Stimulated activated CD8-positive, alpha-beta memory T cell treated with anti-CD3 and anti-CD28 coated beads, Interleukin-4, amount 100 ng/mL, for 1 hour (primary cell): Measurements from ENCODE around the gene TTC28.
"Not testable (repeated sequence)": the region's sequence is repeated elsewhere in the genome, so short reads cannot be mapped to it uniquely, and the experiment has no call there.

Source experiments
- DNase-seq, 2 donors: peaks; one replicate each; pipeline ENCODE4 v3.0.0-alpha.2; 2020; ENCODE audit warnings: low read depth in 2 of 2, low spot score in 1 of 2

The TTC28 gene

GRCh38 chr22:28198692-28199091, 480.9 kb downstream of the TTC28 start:
- no peak for DNase-seq

DNA sequence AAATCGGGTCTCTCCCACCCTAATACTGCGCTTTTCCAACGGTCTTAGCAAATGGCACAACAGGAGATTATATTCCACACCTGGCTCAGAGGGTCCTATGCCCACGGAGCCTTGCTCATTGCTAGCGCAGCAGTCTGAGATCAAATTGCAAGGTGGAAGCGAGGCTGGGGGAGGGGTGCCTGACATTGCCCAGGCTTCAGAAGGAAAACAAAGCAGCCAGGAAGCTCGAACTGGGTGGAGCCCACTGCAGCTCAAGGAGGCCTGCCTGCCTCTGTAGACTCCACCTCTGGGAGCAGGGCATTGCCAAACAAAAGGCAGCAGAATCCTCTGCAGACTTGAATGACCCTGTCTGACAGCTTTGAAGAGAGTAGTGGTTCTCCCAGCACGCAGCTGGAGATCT, 488.1 kb downstream of the TTC28 start:
- DNase-seq: not testable (repeated sequence)

- no peak for DNase-seq
Observed at GRCh38 chr22:28188178-28188879, 491.3 kb downstream of the TTC28 start.

DNA sequence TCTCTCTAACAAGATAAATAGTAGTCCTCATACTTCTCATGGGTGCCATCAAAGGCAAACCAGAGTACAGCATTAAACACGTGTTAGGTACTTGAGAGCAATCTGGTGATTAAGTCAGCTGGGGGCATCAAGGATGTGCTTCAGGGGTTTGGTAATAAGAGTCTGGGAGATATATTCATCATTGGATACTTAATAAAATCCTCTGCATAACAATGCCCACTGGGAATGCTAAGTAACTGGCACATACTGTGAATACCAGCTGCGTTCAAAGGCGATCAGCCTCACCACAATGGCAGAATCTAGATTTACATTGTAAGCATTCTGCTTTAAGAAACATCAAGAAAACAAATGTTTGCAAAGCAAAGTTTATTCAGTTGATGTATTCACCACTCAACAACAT, 492.0 kb downstream of the TTC28 start:
- DNase-seq: no peak

- DNase-seq: no peak
Observed at GRCh38 chr22:28186641-28187040, 493.0 kb downstream of the TTC28 start.

DNA sequence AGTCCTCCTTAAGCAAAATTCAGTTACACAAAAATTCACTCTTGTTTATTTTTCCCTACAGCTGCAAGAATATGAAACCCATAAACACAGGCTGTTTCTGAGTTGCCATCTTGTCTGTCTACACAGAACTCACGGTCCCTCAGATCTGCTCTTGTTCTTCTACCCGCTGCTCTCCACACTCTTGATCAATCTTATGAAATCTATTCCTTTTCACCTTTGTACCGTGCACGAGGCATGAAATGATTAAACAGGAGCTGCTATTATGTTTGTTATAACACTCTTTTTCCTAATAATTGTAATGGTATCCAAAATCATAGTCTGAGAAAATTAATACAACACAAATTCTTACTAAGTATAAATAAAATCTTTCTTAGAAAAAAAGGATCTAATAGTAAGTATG, 494.5 kb downstream of the TTC28 start:
- DNase-seq: no peak

DNA sequence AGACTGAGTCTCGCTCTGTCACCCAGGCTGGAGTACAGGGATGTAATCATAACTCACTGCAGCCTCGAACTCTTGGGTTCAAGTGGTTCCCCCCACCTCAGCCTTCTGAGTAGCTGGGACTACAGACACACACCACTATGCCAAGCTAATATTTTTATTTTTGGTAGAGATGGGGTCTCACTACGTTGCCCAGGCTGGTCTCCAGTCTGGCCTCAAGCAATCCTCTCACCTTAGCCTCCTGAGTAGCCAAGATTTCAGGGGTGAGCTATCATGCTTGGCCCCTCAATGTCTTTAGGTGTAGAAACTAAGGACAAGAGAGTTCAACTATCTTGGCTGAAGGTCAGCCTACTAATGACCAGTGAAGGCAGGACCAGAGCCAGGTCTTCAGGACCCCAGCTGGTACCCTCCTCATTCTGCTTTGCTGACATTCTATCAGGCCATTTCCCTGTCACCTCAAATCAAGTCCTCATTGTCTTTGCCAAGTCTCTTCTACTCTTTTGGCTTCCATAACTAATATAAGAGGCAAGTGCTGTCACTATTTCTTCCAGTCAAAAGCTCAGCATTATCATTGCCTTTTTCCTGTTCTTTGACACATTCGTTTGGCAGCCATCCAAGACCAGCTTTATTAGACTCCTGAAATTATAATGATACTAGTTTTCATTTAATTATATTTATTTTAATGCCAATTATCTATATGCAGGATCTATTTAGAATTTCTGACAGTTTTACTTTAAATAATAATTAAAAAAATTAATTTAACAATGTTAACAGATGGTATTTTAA, 496.4 kb downstream of the TTC28 start:
- DNase-seq: no peak

- no peak for DNase-seq
Observed at GRCh38 chr22:28180804-28181731, 498.6 kb downstream of the TTC28 start.

GRCh38 chr22:28179392-28179791, 500.2 kb downstream of the TTC28 start:
- no peak for DNase-seq

DNA sequence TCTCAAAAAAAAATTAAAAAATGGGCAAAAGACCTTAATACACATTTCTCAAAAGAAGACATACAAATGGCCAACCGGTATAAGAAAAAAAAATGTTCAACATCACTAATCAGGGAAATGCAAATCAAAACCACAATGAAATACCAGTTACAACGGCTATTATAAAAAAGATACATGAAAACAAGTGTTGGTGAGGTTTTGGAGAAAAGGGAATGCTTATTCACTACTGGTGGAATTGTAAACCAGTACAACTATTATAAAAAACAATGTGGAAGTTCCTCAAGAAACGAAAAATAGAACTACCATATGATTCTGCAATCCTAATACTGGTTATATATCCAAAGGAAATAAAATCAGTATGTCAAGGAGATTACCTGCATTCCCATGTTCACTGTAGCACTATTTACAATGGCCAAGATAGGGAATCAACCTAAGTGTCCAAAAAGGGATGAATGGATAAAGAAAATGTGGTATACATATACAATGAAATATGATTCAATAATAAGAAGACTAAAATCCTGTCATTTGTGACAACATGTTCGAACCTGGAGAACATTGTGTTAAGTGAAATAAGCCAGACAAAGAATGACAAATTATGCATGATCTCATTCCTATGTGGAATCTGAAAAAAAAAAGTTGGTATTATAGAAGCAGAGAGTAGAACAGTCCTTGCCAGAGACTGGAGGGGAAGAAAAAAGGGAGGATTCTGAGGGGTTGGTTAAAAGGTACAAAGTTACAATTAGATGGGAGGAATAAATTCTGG, 503.7 kb downstream of the TTC28 start:
- DNase-seq: no peak

DNA sequence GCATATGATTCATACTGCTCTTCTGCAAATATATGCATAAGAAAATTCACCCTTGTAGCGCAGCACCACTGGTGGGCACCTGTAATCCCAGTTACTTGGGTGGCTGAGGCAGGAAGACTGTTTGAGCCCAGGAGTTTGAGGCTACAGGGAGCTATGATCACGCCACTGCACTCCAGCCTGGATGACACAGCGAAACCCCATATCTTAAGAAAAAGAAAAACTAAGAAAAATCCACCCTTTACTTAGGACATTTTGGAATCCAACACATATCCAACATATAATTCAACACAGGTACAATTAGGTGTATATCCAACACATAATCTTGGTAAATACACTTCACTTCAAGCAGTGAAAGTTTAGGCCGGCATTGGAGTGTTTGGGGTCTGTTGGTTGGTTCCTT, 505.1 kb downstream of the TTC28 start:
- DNase-seq: no peak

- no peak for DNase-seq
Observed at GRCh38 chr22:28172892-28173670, 506.6 kb downstream of the TTC28 start.

DNA sequence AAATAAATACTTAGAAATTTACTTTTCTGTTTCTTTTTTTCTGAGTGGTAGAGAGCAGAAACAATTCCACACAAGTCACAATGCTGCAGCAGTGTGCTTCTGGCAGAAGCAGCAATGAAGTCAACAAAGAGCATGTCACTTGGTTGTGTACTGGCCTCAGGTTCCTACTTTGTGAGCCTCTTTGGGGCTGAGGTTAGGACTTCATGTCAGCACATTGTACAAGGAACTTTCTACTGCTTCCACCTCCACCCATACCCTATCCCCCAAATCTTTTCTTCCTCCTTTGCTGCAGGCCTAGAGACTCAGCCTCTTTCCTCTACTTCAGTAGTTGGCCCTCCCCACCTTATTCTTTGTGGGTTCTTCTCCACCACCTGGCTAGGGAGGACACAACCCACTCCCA, 507.9 kb downstream of the TTC28 start:
- no peak for DNase-seq

- no peak for DNase-seq
Observed at GRCh38 chr22:28171115-28171514, 508.5 kb downstream of the TTC28 start.

- DNase-seq: not testable (repeated sequence)
Observed at GRCh38 chr22:28169314-28169713, 510.3 kb downstream of the TTC28 start.

- no peak for DNase-seq
Observed at GRCh38 chr22:28155808-28156207, 523.8 kb downstream of the TTC28 start.

DNA sequence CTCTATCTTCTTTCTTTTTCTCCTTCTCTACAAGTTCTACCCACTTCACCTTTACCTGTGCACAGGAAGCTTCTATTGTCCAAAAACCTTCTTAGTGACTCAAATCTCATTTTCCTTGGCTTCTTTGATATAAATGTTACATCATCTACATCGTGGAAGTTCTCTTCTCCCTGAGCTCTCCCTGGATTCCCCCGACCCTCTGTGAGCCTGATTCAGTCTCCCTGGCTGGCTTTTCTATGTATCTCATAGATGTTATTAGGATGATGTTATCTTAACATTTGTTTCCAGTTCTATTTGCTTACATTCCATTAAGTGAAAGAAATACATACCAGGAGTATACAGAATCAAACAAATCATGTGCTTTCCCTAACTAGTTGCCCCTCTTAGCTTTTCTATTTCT, 524.8 kb downstream of the TTC28 start:
- DNase-seq: no peak

DNA sequence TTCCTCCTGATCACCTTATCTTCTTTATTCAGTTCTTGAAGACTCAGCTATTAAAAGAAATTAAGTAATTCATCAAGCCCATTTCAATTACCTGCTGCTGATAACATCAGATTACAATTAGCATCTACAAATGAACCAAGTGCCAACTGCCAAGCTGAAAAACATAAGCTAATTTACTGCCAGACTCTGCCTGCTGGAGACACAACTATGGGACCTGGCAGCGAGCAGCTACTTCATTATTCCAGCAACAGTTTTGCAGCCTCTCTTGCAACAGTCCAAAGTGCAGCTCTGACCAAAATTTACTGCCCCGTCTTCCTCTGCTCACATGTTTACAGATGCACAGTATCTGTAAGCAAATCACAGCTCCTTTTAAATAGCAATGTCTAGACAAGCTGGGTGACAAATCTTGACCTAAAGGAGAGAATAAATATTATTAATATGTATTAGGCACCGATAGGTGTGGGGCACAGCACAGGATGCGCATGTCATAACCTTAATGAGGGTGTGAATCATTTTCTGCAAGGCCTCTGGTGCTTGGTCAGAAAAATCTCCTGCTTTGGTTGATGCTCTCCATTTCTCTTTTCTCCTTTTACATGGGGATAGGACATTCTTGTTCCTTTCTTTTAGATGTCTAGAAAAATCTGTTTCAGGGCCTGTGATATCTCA, 528.4 kb downstream of the TTC28 start:
- no peak for DNase-seq

DNA sequence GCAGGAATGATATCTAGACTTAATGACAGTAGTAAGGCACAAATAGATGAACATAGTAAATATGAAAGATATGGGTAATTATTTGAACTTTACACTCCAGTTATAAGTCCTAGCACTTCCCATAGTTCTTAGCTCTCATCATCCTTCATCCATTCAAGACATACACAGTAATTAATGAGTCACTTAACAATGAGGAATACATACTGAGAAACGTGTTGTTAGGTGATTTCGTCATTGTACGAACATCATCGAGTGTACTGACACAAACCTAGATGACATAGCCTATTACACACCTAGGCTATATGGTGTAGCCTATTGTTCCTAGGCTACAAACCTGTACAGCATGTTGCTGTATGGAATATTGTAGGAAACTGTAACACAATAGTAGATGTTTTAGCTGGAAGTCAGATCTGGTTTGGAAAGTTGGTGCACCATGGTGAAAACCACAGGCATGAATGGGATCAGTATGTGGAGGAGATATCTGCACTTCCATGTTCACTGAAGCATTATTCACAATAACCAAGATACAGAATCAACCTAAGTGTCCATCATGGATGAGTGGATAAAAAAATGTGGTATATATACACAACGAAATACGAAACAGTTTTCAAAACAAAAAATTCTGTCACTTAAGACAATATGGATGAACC, 530.7 kb downstream of the TTC28 start:
- DNase-seq: no peak
